HTR-8/SVneo (cell line): Measurements from ENCODE around the gene WDPCP.
A peak's percentile ranks its signal among the peaks of the same experiment; 100 is the strongest.
"Not testable (repeated sequence)": the region's sequence is repeated elsewhere in the genome, so short reads cannot be mapped to it uniquely, and the experiment has no call there.

Experiments
- DNase-seq: peaks from one replicate; pipeline ENCODE4 v3.0.0; 2011; ENCODE audit warnings: low spot score, mixed read lengths; ENCODE audit not compliant: insufficient read length
- FAIRE-seq: peaks from 2 replicates; lab custom pipeline; 2011; peaks lifted over from hg19 to GRCh38; lab: Jason Lieb, UNC

The WDPCP gene

GRCh38 chr2:63588385-63589147 is at the start of gene WDPCP, which contains the start of gene MDH1:
TSS of gene WDPCP (minus strand) at chr2:63588477. CDS start at chr2:63588271, 206 bp downstream.
TSS of gene MDH1 (plus strand) at chr2:63588963. CDS start at chr2:63589044, 81 bp downstream.
- DNase-seq (peak; percentile 91), FAIRE-seq (peak; percentile 95)

GRCh38 chr2:63632382-63632781 is 44.1 kb upstream of the WDPCP start:
- no peak for DNase-seq

GRCh38 chr2:63631501-63631900 is 43.2 kb upstream of the WDPCP start:
- DNase-seq (no peak), FAIRE-seq (no peak)

More at GRCh38 chr2:63632382-63632781, 44.1 kb upstream of the WDPCP start:
- no peak for FAIRE-seq

- DNase-seq (no peak), FAIRE-seq (no peak)
Observed at GRCh38 chr2:63628403-63628942, 40.2 kb upstream of the WDPCP start.

GRCh38 chr2:63627866-63628265 is 39.6 kb upstream of the WDPCP start:
- DNase-seq (no peak), FAIRE-seq (no peak)

- not testable (repeated sequence) for DNase-seq, FAIRE-seq
Observed at GRCh38 chr2:63623763-63624162, 35.5 kb upstream of the WDPCP start.

- FAIRE-seq (no peak), DNase-seq (no peak)
Observed at GRCh38 chr2:63622751-63623150, 34.5 kb upstream of the WDPCP start.

- DNase-seq (no peak), FAIRE-seq (no peak)
Observed at GRCh38 chr2:63619328-63619727, 31.1 kb upstream of the WDPCP start.

GRCh38 chr2:63617366-63617765 is 29.1 kb upstream of the WDPCP start:
- FAIRE-seq (no peak), DNase-seq (no peak)

- DNase-seq (peak; percentile 52), FAIRE-seq (no peak)
Observed at GRCh38 chr2:63614983-63615945, 27.0 kb upstream of the WDPCP start.

- FAIRE-seq, result peak; percentile 83
- DNase-seq, result peak; percentile 51
Observed at GRCh38 chr2:63614448-63614968, 26.2 kb upstream of the WDPCP start.

- DNase-seq (no peak), FAIRE-seq (no peak)
Observed at GRCh38 chr2:63613391-63613901, 25.2 kb upstream of the WDPCP start.

- no peak for DNase-seq
- no peak for FAIRE-seq
Observed at GRCh38 chr2:63610525-63610924, 22.2 kb upstream of the WDPCP start.

GRCh38 chr2:63608865-63609264 is 20.6 kb upstream of the WDPCP start:
- not testable (repeated sequence) for FAIRE-seq, DNase-seq

- DNase-seq, result no peak
- no peak for FAIRE-seq
Observed at GRCh38 chr2:63604666-63605065, 16.4 kb upstream of the WDPCP start.

GRCh38 chr2:63600881-63601460 is 12.7 kb upstream of the WDPCP start:
- DNase-seq (no peak), FAIRE-seq (no peak)

- FAIRE-seq (no peak), DNase-seq (no peak)
Observed at GRCh38 chr2:63598981-63599380, 10.7 kb upstream of the WDPCP start.

- DNase-seq, result no peak
Observed at GRCh38 chr2:63596401-63596883, 8.2 kb upstream of the WDPCP start.

GRCh38 chr2:63594660-63595059 is 6.4 kb upstream of the WDPCP start:
- no peak for FAIRE-seq
- DNase-seq, result no peak

More at GRCh38 chr2:63596401-63596883, 8.2 kb upstream of the WDPCP start:
- FAIRE-seq, result no peak
